NK-92 (cell line): ENCODE results near the gene KIAA0232.
"Not testable (repeated sequence)": the region's sequence is repeated elsewhere in the genome, so short reads cannot be mapped to it uniquely, and the experiment has no call there.

Source experiments
- DNase-seq: peaks from one replicate; lab custom pipeline; 2025; ENCODE audit not compliant: unreplicated experiment; lab: John Stamatoyannopoulos, UW

Gene KIAA0232

GRCh38 chr4:6775746-6776145, 6.8 kb upstream of the KIAA0232 start:
- DNase-seq: no peak

GRCh38 chr4:6776920-6777635, 5.4 kb upstream of the KIAA0232 start:
- no peak for DNase-seq

DNA sequence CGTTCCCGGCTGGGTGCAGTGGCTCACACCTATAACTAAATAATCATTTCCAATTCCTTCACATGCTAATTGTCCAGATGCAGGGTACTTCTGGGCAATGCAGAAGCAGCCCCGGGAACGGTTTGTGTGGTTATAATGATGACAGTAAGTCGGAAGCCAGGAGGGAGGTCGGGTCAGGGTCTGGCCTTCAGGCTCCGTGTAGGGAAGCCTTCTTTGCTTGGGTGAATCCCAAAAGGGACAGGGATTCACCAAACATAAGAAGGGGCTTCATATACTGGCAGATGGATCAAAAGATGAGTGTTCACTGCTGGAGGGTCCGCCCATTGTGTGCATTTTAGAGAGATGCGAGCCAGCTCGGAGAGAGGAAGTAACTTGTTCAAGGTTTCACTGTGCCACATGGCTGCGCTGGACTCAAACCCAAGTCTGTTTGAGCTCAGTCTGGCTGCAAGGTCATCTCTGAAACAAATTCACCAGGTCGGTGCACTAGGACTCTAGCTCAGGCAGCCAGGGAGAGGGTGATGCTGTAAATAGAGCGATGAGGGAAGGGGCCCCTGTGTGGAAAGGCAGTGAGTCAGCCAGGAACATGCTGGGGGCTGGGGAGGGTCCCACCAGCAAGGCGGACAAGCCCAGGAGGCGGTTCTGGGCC, 4.8 kb upstream of the KIAA0232 start:
- DNase-seq: no peak

- no peak for DNase-seq
Measured at GRCh38 chr4:6778435-6778834, 4.1 kb upstream of the KIAA0232 start.

DNA sequence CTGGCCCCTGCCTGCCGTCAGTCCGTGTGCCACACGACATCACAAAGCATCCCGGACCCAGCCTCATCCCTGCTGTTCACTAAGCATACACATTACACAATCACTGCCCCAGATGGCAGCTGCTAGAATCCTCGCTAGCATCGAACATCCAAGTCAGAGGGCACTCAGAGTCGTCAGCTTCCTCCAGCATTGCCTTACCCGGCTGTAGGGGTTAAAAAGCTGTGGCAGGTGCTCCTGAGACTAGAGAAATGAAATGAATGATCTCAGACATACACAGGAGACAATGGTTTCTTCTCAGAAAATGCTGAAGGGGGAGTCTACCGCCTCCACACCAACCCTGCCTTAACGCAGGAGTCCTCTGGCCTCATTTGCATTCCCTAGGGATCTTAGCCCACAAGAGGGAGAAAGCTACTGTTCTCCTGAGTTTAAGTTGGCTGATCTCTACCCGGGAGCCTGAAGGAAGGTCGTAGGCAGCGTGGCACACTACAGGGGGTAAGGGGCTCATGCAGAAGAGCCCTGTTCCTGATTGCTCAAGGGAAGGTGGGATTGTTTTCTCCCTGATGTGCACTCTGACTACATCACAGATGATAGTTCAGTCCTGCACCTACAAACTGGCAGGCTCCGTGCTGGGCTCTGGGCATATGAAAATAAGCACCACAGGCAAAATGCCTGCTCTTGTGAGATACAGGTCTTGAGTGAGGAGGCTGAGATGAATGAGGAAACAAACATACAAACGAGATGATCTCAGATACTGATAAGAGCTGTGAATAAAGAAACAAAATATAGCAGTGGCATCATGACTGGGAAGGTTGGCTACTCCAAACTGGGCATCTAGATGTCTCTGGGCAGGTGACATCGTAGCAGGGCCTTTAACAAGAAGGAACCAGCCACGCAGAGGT, 2.6 kb upstream of the KIAA0232 start:
- DNase-seq: no peak

DNA sequence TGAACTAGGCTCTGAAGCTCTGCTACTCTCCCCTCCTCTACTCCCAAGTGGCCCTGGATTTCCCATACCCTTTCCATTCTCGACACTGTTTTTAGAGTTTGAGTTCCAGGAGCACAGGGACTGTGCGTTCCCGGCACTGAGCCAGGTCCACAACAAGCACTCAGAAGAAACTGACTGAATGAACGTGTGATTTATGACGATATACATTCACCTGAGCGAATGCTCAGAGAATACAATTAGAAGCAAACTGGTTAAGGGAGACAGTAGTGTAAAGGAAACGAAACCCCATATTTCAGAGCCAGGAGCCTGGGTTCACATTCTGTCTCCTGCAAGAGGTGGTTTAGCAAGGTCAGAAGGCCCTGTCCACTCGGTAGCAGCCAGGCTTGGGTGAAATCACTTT, 1.4 kb upstream of the KIAA0232 start:
- no peak for DNase-seq

DNA sequence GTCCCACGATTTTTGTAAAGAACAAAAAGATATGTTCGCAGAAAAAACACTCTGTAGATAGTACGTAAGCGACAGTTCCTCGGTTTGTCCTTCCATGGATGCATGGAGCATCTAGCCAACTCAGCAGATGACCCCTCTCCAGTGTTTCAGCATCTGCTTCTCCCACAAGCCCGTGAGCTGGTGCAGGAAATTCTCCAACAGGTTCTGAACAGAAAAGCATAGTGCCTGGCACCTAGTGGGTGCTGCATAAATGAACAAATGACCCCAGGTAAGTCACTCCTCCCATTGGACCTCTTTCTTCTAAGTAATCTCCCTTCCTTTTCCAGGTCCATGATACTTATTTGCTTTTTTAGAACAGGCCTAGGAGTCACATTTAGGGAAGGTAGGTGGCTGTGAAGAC, 966 bp upstream of the KIAA0232 start:
- DNase-seq: no peak

GRCh38 chr4:6782846-6783110, 251 bp downstream of the KIAA0232 start:
- DNase-seq: no peak

GRCh38 chr4:6783111-6783981, 819 bp downstream of the KIAA0232 start:
- no peak for DNase-seq

DNA sequence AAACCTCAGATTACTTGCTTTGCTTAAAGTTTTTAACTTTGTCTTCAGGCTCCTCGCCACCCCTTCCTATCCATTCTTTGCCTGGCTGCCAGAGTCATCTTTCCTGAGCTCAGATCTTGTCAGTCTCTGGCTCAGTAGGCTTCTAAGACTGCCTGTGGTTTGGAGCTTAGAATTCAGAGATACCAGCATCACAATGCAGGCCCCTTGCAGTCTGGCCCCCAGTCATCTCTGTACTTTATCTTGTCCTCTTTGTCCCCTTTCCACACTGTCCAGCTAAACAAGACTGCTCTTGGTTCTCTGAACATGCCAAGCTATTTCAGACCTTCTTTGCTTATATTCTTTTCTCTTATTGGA, 3.0 kb downstream of the KIAA0232 start:
- DNase-seq: no peak

DNA sequence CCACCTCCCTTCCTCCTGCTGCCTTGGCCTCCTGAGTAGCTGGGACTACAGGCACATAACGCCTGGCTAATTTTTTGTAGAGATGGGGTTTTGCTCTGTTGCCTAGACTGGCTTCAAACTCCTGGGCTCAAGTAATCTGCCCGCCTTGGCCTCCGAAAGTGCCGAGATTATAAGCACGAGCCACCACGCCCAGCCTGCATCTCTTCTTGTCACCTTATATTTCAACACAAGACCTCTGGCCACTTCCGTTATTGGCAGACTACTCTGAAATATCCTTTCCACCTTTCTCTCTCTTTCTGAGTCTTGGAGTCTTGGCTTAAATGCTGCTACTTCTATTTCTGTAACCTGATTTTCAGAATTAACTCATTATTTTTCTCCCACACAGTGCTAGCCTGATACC, 5.6 kb downstream of the KIAA0232 start:
- DNase-seq: no peak

GRCh38 chr4:6791245-6791644, 8.7 kb downstream of the KIAA0232 start:
- DNase-seq: not testable (repeated sequence)

- not testable (repeated sequence) for DNase-seq
Measured at GRCh38 chr4:6791796-6792195, 9.3 kb downstream of the KIAA0232 start.

GRCh38 chr4:6794189-6794588, 11.7 kb downstream of the KIAA0232 start:
- DNase-seq: no peak

DNA sequence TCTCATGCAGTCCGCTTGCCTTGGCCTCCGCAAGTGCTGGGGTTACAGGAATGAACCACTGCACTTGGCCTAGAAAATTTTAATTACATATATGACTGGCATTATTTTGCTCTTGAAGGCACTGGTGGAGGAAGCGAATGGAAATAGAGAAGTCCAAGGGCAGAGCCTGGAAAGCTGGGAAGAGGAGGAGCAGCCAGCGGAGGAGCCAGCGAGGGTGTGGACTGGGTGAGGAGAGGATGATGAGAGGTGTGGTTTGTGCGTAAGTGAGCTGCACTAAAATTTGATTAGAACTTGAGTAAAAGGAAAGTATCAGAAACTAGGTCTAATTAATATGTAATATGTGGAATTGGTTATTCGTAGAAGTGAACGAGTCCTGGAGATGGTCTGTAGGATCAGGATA, 13.3 kb downstream of the KIAA0232 start:
- no peak for DNase-seq

DNA sequence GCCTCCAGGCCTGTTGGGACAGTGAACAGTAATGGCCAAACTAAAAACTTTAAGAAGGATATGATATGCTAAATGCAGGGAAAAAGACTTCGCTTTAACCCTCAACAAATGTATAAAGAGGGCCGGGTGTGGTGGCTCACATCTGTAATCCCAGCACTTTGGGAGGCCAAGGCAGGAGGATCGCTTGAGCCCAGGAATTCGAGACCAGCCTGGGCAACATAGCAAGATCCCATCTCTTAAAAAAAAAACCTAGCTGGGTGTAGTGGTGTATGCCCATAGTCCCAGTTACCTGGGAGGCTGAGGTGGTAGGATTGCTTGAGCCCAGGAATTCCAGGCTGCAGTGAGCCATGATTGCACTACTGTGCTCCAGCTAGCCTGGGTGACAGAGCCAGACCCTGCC, 14.8 kb downstream of the KIAA0232 start:
- DNase-seq: not testable (repeated sequence)

GRCh38 chr4:6799091-6799490, 16.6 kb downstream of the KIAA0232 start:
- DNase-seq: no peak

- DNase-seq: no peak
Measured at GRCh38 chr4:6802025-6802424, 19.5 kb downstream of the KIAA0232 start.

GRCh38 chr4:6802626-6803025, 20.1 kb downstream of the KIAA0232 start:
- DNase-seq: no peak

- DNase-seq: no peak
Measured at GRCh38 chr4:6803246-6803645, 20.7 kb downstream of the KIAA0232 start.

- no peak for DNase-seq
Measured at GRCh38 chr4:6804082-6804752, 21.7 kb downstream of the KIAA0232 start.
